HG02759 (cell line): ENCODE data around the gene SARS1.
A peak's percentile ranks its signal among the peaks of the same experiment; 100 is the strongest.
"Not testable (repeated sequence)": the region's sequence is repeated elsewhere in the genome, so short reads cannot be mapped to it uniquely, and the experiment has no call there.

Experiments
- ATAC-seq: cut with Tn5 transposase; IDR thresholded peaks from one replicate; pipeline ENCODE4 v1.9.1; 2021; ENCODE audit warnings: mild to moderate bottlenecking, moderate library complexity; ENCODE audit not compliant: unreplicated experiment

SARS1 gene, protein sequence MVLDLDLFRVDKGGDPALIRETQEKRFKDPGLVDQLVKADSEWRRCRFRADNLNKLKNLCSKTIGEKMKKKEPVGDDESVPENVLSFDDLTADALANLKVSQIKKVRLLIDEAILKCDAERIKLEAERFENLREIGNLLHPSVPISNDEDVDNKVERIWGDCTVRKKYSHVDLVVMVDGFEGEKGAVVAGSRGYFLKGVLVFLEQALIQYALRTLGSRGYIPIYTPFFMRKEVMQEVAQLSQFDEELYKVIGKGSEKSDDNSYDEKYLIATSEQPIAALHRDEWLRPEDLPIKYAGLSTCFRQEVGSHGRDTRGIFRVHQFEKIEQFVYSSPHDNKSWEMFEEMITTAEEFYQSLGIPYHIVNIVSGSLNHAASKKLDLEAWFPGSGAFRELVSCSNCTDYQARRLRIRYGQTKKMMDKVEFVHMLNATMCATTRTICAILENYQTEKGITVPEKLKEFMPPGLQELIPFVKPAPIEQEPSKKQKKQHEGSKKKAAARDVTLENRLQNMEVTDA

DNA sequence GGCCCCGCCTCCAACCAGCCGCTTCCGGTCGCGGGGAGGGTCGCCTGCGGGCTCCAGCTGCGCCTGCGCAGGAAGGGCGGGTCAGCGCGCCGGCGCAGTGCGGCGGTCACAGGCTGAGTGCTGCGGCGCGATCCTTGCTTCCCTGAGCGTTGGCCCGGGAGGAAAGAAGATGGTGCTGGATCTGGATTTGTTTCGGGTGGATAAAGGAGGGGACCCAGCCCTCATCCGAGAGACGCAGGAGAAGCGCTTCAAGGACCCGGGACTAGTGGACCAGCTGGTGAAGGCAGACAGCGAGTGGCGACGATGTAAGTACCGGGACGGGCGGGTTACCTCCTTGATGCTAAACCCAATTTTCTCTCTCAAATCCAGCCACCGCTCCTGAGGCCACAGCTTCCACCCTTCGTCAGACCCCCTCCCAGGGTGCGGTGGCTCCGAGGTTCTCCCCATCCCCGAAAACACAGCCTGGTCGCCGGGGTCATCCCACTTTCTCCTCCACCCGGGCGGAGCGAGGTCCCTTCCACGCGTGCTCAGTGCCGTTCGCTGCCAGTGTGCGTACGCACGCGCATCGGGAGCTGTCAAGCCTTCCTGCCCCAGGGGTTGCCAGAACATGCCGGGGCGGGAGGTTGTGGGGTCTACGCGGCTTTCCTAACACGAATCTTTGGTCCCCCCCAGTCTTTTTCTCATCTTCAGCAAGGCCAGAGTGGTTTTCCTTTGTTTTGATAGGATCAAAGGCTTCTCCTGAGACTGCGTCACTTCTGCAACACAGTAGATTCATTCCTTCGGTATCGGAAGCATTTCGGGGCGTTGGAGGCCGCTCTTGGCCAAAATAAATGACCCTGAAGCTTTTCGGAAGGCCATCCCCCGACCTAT lies at the start of gene SARS1:
Gene SARS1 (plus strand): TSS at position 95 of the 870 bp plus-strand sequence. CDS start 75 bp downstream, at position 170.
- ATAC-seq = peak; percentile 87

GRCh38 chr1:109164538-109164937 lies 49.2 kb upstream of the SARS1 start:
- no peak for ATAC-seq

- peak; percentile 62 for ATAC-seq
Measured at GRCh38 chr1:109167001-109167506, 46.7 kb upstream of the SARS1 start.

DNA sequence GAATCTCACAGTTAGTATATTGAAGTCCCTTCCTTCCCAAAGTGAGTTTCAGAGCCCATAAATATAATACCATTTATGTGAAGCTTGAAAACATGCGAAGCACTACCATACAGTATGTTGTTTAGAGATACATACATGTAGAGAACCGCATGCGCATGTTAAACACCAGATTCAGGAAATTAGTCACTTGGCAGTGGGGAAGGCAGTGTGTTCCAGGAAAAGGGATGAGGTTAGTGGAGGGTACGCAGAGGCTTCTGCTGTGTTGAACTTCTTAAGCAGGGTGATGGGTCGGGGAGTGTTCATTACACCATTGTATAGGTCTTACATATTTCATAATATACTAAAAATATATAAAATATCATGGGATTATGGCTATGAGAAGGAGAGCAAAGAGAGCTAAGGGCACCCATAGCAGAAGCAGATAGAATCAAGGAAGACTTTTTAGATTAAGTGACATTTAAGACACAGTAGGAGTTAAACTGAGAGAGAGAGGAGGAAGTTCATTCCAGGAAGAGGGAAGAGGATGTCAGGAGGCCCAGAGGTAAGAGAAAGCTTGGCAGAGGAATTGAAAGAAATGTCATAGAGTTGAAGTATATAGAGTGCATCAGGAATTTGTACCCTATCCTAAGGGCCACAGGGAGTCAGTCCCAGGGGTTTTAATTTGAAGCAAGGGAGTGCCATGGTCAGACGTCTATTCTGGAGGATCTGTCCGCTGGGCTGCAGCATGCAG lies 43.5 kb upstream of the SARS1 start:
- no peak for ATAC-seq

DNA sequence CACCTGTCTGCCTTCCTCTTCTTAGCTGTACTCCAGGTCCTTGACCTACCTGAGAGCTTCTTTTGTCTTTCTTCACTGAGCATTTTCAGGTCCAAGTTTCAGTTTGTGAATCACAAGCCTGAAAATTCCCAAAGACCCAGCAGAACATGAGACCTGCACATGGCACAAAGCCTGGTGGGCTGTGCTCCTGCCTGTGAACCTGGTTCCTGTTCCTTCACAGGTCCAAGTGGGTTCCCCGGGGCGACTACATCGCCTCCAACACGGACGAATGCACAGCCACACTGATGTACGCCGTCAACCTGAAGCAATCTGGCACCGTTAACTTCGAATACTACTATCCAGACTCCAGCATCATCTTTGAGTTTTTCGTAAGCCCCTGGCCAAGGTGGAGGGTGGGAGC lies 42.1 kb upstream of the SARS1 start:
- no peak for ATAC-seq

- ATAC-seq = not testable (repeated sequence)
Measured at GRCh38 chr1:109176349-109176748, 37.4 kb upstream of the SARS1 start.

DNA sequence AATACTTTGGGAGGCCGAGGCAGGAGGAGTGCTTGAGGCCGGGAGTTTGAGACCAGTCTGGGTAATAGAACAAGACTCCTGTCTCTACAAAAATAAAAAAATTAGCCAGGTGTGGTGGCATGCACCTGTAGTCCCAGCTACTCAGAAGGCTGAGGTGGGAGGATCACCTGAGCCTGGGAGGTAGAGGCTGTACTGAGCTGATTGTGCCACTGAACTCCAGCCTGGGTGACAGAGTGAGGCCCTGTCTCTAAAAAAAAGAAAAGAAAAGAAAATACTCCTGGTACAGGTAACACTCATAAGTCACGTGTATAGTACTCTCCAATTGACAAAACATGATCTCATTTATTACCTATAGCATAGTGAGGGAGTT lies 33.0 kb upstream of the SARS1 start:
- not testable (repeated sequence) for ATAC-seq

GRCh38 chr1:109181085-109181806 lies 32.5 kb upstream of the SARS1 start:
- no peak for ATAC-seq

GRCh38 chr1:109181807-109182163 lies 31.9 kb upstream of the SARS1 start:
- ATAC-seq = no peak

DNA sequence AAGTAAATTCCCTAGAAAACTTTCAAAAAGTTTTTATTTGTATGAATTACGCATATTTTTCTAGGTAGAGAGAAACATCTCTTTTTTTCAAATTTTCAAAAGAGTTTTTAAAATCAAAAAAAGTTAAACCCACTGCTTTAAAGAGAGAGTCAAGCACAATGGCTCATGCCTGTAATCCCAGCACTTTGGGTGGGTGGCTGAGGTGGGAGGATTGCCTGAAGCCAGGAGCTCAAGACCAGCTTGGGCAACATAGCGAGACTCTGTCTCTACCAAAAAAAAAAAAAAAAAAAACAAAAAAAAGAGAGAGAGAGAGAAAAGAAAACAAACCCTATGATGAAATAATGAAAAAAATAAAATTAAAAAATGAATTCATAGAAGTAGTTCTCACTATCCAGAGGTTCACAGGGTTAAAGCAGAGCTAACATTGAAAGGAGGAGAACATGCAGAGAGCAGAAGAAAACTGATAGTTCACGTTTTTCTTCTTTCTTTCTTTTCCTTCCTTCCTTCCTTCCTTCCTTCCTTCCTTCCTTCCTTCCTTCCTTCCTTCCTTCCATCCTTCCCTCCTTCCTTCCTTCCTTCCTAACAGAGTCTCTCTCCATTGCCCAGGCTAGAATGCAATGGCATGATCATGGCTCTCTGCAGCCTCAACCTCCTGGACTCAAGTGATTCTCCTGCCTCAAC lies 30.5 kb upstream of the SARS1 start:
- ATAC-seq = no peak

DNA sequence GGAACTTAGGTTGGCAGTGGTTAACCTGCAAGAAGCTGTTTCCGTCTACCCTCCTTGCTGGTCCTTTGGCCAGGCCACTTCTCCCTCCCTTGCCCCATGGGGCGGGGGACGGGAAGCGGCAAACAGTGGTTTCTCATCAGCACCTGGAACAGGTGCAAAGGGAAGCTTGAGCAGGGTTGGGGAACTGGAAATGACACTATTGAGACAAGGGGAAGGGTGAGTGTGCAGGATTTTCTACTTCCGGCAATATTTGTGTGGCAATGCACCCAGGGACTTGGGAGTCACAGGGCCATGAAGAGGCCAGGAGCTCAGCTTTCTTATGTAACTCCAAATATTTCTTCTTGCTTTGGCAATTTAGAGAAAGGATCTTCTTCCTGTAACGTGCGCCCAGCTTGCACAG lies 29.0 kb upstream of the SARS1 start:
- ATAC-seq = no peak

- ATAC-seq = no peak
Measured at GRCh38 chr1:109185357-109185756, 28.4 kb upstream of the SARS1 start.

- ATAC-seq = no peak
Measured at GRCh38 chr1:109185990-109186732, 27.6 kb upstream of the SARS1 start.

GRCh38 chr1:109186733-109187086 lies 27.0 kb upstream of the SARS1 start:
- no peak for ATAC-seq

DNA sequence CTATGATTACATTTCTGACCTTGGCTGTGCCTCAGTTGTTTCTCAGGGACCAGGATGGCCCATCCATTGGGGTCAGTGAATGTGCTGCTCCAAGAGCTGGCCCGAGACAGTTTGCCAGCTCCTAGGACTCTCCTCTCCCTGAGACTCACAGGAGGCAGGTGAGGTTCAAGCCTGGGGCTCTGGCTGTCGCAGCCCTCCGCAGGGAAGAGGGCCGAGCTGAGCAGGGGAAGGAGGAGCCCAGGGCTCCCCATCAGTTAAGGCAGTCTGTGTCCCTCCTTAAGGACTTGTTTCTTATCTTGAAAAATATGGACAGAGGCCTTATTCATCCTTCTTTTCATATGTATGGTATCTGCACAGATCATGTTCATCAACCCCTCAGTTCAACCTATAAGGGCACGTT lies 26.6 kb upstream of the SARS1 start:
- no peak for ATAC-seq

GRCh38 chr1:109188200-109188599 lies 25.5 kb upstream of the SARS1 start:
- ATAC-seq = no peak

- ATAC-seq = no peak
Measured at GRCh38 chr1:109188781-109189180, 24.9 kb upstream of the SARS1 start.

- ATAC-seq = no peak
Measured at GRCh38 chr1:109190189-109190588, 23.5 kb upstream of the SARS1 start.

GRCh38 chr1:109191377-109191776 lies 22.3 kb upstream of the SARS1 start:
- no peak for ATAC-seq
